ENCODE results near the gene PARD3. TPM values are rescaled to one million over a fixed set of nuclear protein-coding genes. Genes with fewer than 3 reads are reported as not detected.

Gene PARD3
- polyA plus RNA-seq, 1 donor from 2014 or later = 12.4 TPM

- no peak overlapping the region for H3K9ac ChIP-seq (ENCODE audit: low read length)
- H4K20me1 ChIP-seq (ENCODE audit: insufficient read depth) = no peaks in the 10 kb centered on the region
- H3K4me2 ChIP-seq (ENCODE audit: low read length) = no peak overlapping the region
- no peak overlapping the region for H3K27ac ChIP-seq (ENCODE audit: low read length)
- no peaks in the 10 kb centered on the region for H3K9me2 ChIP-seq (ENCODE audit: insufficient read depth, low read length)
- H3K36me3 ChIP-seq (ENCODE audit: insufficient read depth, low read length) = no peaks in the 10 kb centered on the region
- H3F3A ChIP-seq (ENCODE audit: insufficient read depth, low read length, poor library complexity, severe bottlenecking) = no peaks in the 10 kb centered on the region
- no peak for TF ChIP-seq REST (IDR thresholded peaks at IDR 0.05; ENCODE audit: borderline replicate concordance)
- TF ChIP-seq EZH2 (IDR thresholded peaks at IDR 0.05; ENCODE audit: borderline replicate concordance, insufficient read depth, low read length, poor library complexity, severe bottlenecking) = no peak
- TF ChIP-seq SMC3 (conservative IDR thresholded peaks at IDR 0.05; ENCODE audit: poor library complexity) = no peak
- TF ChIP-seq EP300 (conservative IDR thresholded peaks at IDR 0.05; ENCODE audit: poor library complexity, severe bottlenecking) = no peak
- TF ChIP-seq POLR2AphosphoS5 (IDR thresholded peaks at IDR 0.05) = no peak
- no peak for TF ChIP-seq TAF1 (IDR thresholded peaks at IDR 0.05; ENCODE audit: low read depth)
- no peak for TF ChIP-seq MXI1 (conservative IDR thresholded peaks at IDR 0.05; ENCODE audit: poor library complexity, severe bottlenecking)
- TF ChIP-seq RAD21 (conservative IDR thresholded peaks at IDR 0.05) = no peak
- no peak for TF ChIP-seq CTCF (IDR thresholded peaks at IDR 0.05; ENCODE audit: poor library complexity, severe bottlenecking)
- no peak overlapping the region for H3K4me3 ChIP-seq (ENCODE audit: low read length)
- no peaks in the 10 kb centered on the region for H3K9me3 ChIP-seq (ENCODE audit: low read length)
- H3K79me2 ChIP-seq (replicated peaks; ENCODE audit: insufficient read depth, low read length) = no peaks in the 10 kb centered on the region
- no peaks in the 10 kb centered on the region for H3K27me3 ChIP-seq (ENCODE audit: insufficient read depth, low read depth, low read length)
- no peak overlapping the region for H2AFZ ChIP-seq (ENCODE audit: low read depth, low read length)
Observed at GRCh38 chr10:34113504-34114225, 701.4 kb downstream of the PARD3 start.

GRCh38 chr10:34112171-34112782 lies 702.8 kb downstream of the PARD3 start:
- H3K27ac ChIP-seq (ENCODE audit: low read length) = no peak overlapping the region
- no peaks in the 10 kb centered on the region for H3K27me3 ChIP-seq (ENCODE audit: insufficient read depth, low read depth, low read length)
- H4K20me1 ChIP-seq (ENCODE audit: insufficient read depth) = no peaks in the 10 kb centered on the region
- no peaks in the 10 kb centered on the region for H3K9me2 ChIP-seq (ENCODE audit: insufficient read depth, low read length)
- no peaks in the 10 kb centered on the region for H3K36me3 ChIP-seq (ENCODE audit: insufficient read depth, low read length)
- no peaks in the 10 kb centered on the region for H3K9me3 ChIP-seq (ENCODE audit: low read length)
- H3K9ac ChIP-seq (ENCODE audit: low read length) = no peak overlapping the region
- TF ChIP-seq POLR2AphosphoS5 (IDR thresholded peaks at IDR 0.05) (no peak), RAD21 (conservative IDR thresholded peaks at IDR 0.05) (no peak), CTCF (IDR thresholded peaks at IDR 0.05; ENCODE audit: poor library complexity, severe bottlenecking) (no peak), REST (IDR thresholded peaks at IDR 0.05; ENCODE audit: borderline replicate concordance) (no peak), EZH2 (IDR thresholded peaks at IDR 0.05; ENCODE audit: borderline replicate concordance, insufficient read depth, low read length, poor library complexity, severe bottlenecking) (no peak), TAF1 (IDR thresholded peaks at IDR 0.05; ENCODE audit: low read depth) (no peak), MXI1 (conservative IDR thresholded peaks at IDR 0.05; ENCODE audit: poor library complexity, severe bottlenecking) (no peak), EP300 (conservative IDR thresholded peaks at IDR 0.05; ENCODE audit: poor library complexity, severe bottlenecking) (no peak)
- no peak overlapping the region for H3K4me3 ChIP-seq (ENCODE audit: low read length)
- H2AFZ ChIP-seq (ENCODE audit: low read depth, low read length) = no peak overlapping the region
- H3K79me2 ChIP-seq (replicated peaks; ENCODE audit: insufficient read depth, low read length) = no peaks in the 10 kb centered on the region
- no peak overlapping the region for H3K4me2 ChIP-seq (ENCODE audit: low read length)
- H3F3A ChIP-seq (ENCODE audit: insufficient read depth, low read length, poor library complexity, severe bottlenecking) = no peaks in the 10 kb centered on the region
